Measurements from ENCODE around the gene NR2F6. TPM values are rescaled to one million over a fixed set of nuclear protein-coding genes. Genes with fewer than 3 reads are reported as not detected.

Gene NR2F6
- total RNA-seq, 1 donor from 2014 or later = 72.8 TPM

- FAIRE-seq = no peak
- Histone ChIP-seq H3K4me2 (ENCODE audit: low read length) (no peak overlapping the region), H3K79me2 (ENCODE audit: insufficient read depth, low read length) (no peaks in the 10 kb centered on the region), H3K9ac (ENCODE audit: low read length) (no peak overlapping the region), H3K36me3 (ENCODE audit: insufficient read depth, low read length) (peaks cover 25% of the 10 kb centered on the region), H3K9me3 (ENCODE audit: insufficient read depth, low read depth, low read length) (no peaks in the 10 kb centered on the region), H3K4me3 (ENCODE audit: insufficient read depth, low read depth, low read length) (no peak overlapping the region), H2AFZ (ENCODE audit: low read depth, low read length) (no peak overlapping the region), H3K27me3 (ENCODE audit: insufficient read depth, low read length) (no peaks in the 10 kb centered on the region), H4K20me1 (ENCODE audit: insufficient read depth, low read length) (peaks cover 18% of the 10 kb centered on the region), H3K4me1 (ENCODE audit: insufficient read depth, low read length) (no peaks in the 10 kb centered on the region), H3K27ac (ENCODE audit: low read depth, low read length) (no peak overlapping the region)
- no peak for TF ChIP-seq EZH2 (IDR thresholded peaks at IDR 0.05; ENCODE audit: insufficient read depth, low read length)
- TF ChIP-seq CTCF (IDR thresholded peaks at IDR 0.05; ENCODE audit: insufficient read depth, low read depth, low read length) = no peak
- peaks cover 46% of the 10 kb centered on the region for H3K36me3 Mint-ChIP-seq (ENCODE audit: low read depth, unreplicated experiment)
- H3K27ac Mint-ChIP-seq (ENCODE audit: unreplicated experiment) = no peak overlapping the region
- no peak for DNase-seq (ENCODE audit: low read depth)
- no peaks in the 10 kb centered on the region for H3K27me3 Mint-ChIP-seq (ENCODE audit: low read depth, unreplicated experiment)
- peaks cover 2% of the 10 kb centered on the region for H3K9me3 Mint-ChIP-seq (ENCODE audit: unreplicated experiment)
- H3K4me1 Mint-ChIP-seq (ENCODE audit: low read depth, unreplicated experiment) = no peaks in the 10 kb centered on the region
- no peak overlapping the region for H3K4me3 Mint-ChIP-seq (ENCODE audit: unreplicated experiment)
These were observed 45.2 kb downstream of the NR2F6 start for GRCh38 chr19:17200408-17201079.

GRCh38 chr19:17197666-17198065, 48.1 kb downstream of the NR2F6 start:
- Histone ChIP-seq H3K4me3 (ENCODE audit: insufficient read depth, low read depth, low read length) (no peak overlapping the region), H3K27ac (ENCODE audit: low read depth, low read length) (no peak overlapping the region), H3K4me2 (ENCODE audit: low read length) (no peak overlapping the region), H3K27me3 (ENCODE audit: insufficient read depth, low read length) (no peaks in the 10 kb centered on the region), H4K20me1 (ENCODE audit: insufficient read depth, low read length) (peaks cover 11% of the 10 kb centered on the region), H2AFZ (ENCODE audit: low read depth, low read length) (no peak overlapping the region), H3K9me3 (ENCODE audit: insufficient read depth, low read depth, low read length) (no peaks in the 10 kb centered on the region), H3K36me3 (ENCODE audit: insufficient read depth, low read length) (peaks cover 28% of the 10 kb centered on the region), H3K9ac (ENCODE audit: low read length) (no peak overlapping the region), H3K79me2 (ENCODE audit: insufficient read depth, low read length) (no peaks in the 10 kb centered on the region), H3K4me1 (ENCODE audit: insufficient read depth, low read length) (no peaks in the 10 kb centered on the region)
- FAIRE-seq = no peak
- Mint-ChIP-seq H3K9me3 (ENCODE audit: unreplicated experiment) (peaks cover 2% of the 10 kb centered on the region), H3K4me1 (ENCODE audit: low read depth, unreplicated experiment) (no peaks in the 10 kb centered on the region), H3K27ac (ENCODE audit: unreplicated experiment) (no peak overlapping the region), H3K36me3 (ENCODE audit: low read depth, unreplicated experiment) (peaks cover 41% of the 10 kb centered on the region), H3K27me3 (ENCODE audit: low read depth, unreplicated experiment) (no peaks in the 10 kb centered on the region), H3K4me3 (ENCODE audit: unreplicated experiment) (no peak overlapping the region)
- no peak for TF ChIP-seq EZH2 (IDR thresholded peaks at IDR 0.05; ENCODE audit: insufficient read depth, low read length)
- TF ChIP-seq CTCF (IDR thresholded peaks at IDR 0.05; ENCODE audit: insufficient read depth, low read depth, low read length) = no peak
- DNase-seq (ENCODE audit: low read depth) = no peak

- Mint-ChIP-seq H3K9me3 (ENCODE audit: unreplicated experiment) (peaks cover 2% of the 10 kb centered on the region), H3K27me3 (ENCODE audit: low read depth, unreplicated experiment) (no peaks in the 10 kb centered on the region), H3K27ac (ENCODE audit: unreplicated experiment) (no peak overlapping the region), H3K36me3 (ENCODE audit: low read depth, unreplicated experiment) (peaks cover 33% of the 10 kb centered on the region), H3K4me1 (ENCODE audit: low read depth, unreplicated experiment) (no peaks in the 10 kb centered on the region), H3K4me3 (ENCODE audit: unreplicated experiment) (no peak overlapping the region)
- Histone ChIP-seq H3K27ac (ENCODE audit: low read depth, low read length) (no peak overlapping the region), H3K4me2 (ENCODE audit: low read length) (no peak overlapping the region), H2AFZ (ENCODE audit: low read depth, low read length) (no peak overlapping the region), H3K9me3 (ENCODE audit: insufficient read depth, low read depth, low read length) (no peaks in the 10 kb centered on the region), H4K20me1 (ENCODE audit: insufficient read depth, low read length) (peaks cover 4% of the 10 kb centered on the region), H3K79me2 (ENCODE audit: insufficient read depth, low read length) (no peaks in the 10 kb centered on the region), H3K36me3 (ENCODE audit: insufficient read depth, low read length) (peaks cover 22% of the 10 kb centered on the region), H3K4me1 (ENCODE audit: insufficient read depth, low read length) (no peaks in the 10 kb centered on the region), H3K9ac (ENCODE audit: low read length) (no peak overlapping the region), H3K4me3 (ENCODE audit: insufficient read depth, low read depth, low read length) (no peak overlapping the region), H3K27me3 (ENCODE audit: insufficient read depth, low read length) (no peaks in the 10 kb centered on the region)
- no peak for FAIRE-seq
- TF ChIP-seq CTCF (IDR thresholded peaks at IDR 0.05; ENCODE audit: insufficient read depth, low read depth, low read length) = no peak
- no peak for TF ChIP-seq EZH2 (IDR thresholded peaks at IDR 0.05; ENCODE audit: insufficient read depth, low read length)
- DNase-seq (ENCODE audit: low read depth) = no peak
These were observed 49.1 kb downstream of the NR2F6 start for GRCh38 chr19:17196610-17197009.

All from astrocyte (in vitro differentiated cells and primary cell).